ENCODE data around the gene TMEM259. TPM values are rescaled to one million over a fixed set of nuclear protein-coding genes. Genes with fewer than 3 reads are reported as not detected.

The TMEM259 gene
- total and polyA plus RNA-seq, 2 experiments from 2014 or later: 82.8 to 196 TPM

- ATAC-seq: peak; percentile 44
These were observed 57.4 kb downstream of the TMEM259 start for GRCh38 chr19:963486-963951.

More at GRCh38 chr19:963486-963951, 57.4 kb downstream of the TMEM259 start:
- Histone ChIP-seq H3K27ac (ENCODE audit: low read depth) (no peak overlapping the region), H4K20me1 (replicated peaks; ENCODE audit: insufficient read depth) (no peaks in the 10 kb centered on the region), H3K79me2 (replicated peaks; ENCODE audit: insufficient read depth) (no peaks in the 10 kb centered on the region), H3K9me2 (ENCODE audit: insufficient read depth) (no peaks in the 10 kb centered on the region), H3K4me3 (no peak overlapping the region), H3K4me1 (ENCODE audit: insufficient read depth) (no peaks in the 10 kb centered on the region), H3F3A (replicated peaks; ENCODE audit: low read depth) (0 out of 2 replicates have a peak, but pooled peaks cover 7% of the 10 kb centered on the region), H2AFZ (no peak overlapping the region), H3K36me3 (ENCODE audit: insufficient read depth) (peaks cover 10% of the 10 kb centered on the region), H3K27me3 (ENCODE audit: insufficient read depth) (no peaks in the 10 kb centered on the region), H3K4me2 (no peak overlapping the region)
- Mint-ChIP-seq H3K4me3 (no peak overlapping the region), H3K27me3 (ENCODE audit: insufficient read depth, low read depth, poor library complexity) (peaks cover 20% of the 10 kb centered on the region), H3K9me3 (peaks cover 9% of the 10 kb centered on the region; the same call in 2 of the 3 replicates), H3K36me3 (ENCODE audit: low read depth) (peaks cover 65% of the 10 kb centered on the region), H3K27ac (no peak overlapping the region), H3K4me1 (peaks cover 15% of the 10 kb centered on the region)
- no peak for DNase-seq (ENCODE audit: low spot score)
- TF ChIP-seq ZNF114 (CRISPR knock-in tag; IDR thresholded peaks at IDR 0.05) (no peak), NANOG (IDR thresholded peaks at IDR 0.05; ENCODE audit: borderline replicate concordance) (no peak), EZH2phosphoT487 (IDR thresholded peaks at IDR 0.05; ENCODE audit: unreplicated experiment) (no peak), CTCF (conservative IDR thresholded peaks at IDR 0.05; ENCODE audit: low read depth in 2 of 2) (no peak), ETS1 (IDR thresholded peaks at IDR 0.05) (no peak), CREB1 (CRISPR knock-in tag; IDR thresholded peaks at IDR 0.05; ENCODE audit: low read depth) (no peak), REST (IDR thresholded peaks at IDR 0.05; ENCODE audit: unreplicated experiment) (no peak), ZNF462 (CRISPR knock-in tag; IDR thresholded peaks at IDR 0.05) (no peak), JUNB (IDR thresholded peaks at IDR 0.05; ENCODE audit: unreplicated experiment) (no peak), ZNF331 (CRISPR knock-in tag; IDR thresholded peaks at IDR 0.05; ENCODE audit: low read depth) (no peak), STAT1 (IDR thresholded peaks at IDR 0.05; ENCODE audit: unreplicated experiment) (no peak), POLR2AphosphoS5 (IDR thresholded peaks at IDR 0.05; ENCODE audit: low read depth) (no peak)

Data from GM23338 (cell line).